HG03159 (cell line): Measurements from ENCODE around the gene EEF1G.
"Not testable (repeated sequence)": the region's sequence is repeated elsewhere in the genome, so short reads cannot be mapped to it uniquely, and the experiment has no call there.

Experiments
- ATAC-seq: cut with Tn5 transposase; IDR thresholded peaks from one replicate; pipeline ENCODE4 v1.9.1; 2021; ENCODE audit warnings: mild to moderate bottlenecking, moderate library complexity; ENCODE audit not compliant: unreplicated experiment

The EEF1G gene

GRCh38 chr11:62573592-62574362, at the start of gene EEF1G:
Gene EEF1G (minus strand): TSS chr11:62573891. CDS start chr11:62573842, 49 bp downstream.
- peak; percentile 82 for ATAC-seq

GRCh38 chr11:62622476-62623089, 48.9 kb upstream of the EEF1G start:
- ATAC-seq = no peak

- peak; percentile 80 for ATAC-seq
Measured at GRCh38 chr11:62621567-62622470, 48.1 kb upstream of the EEF1G start, which contains the start of gene B3GAT3. Gene B3GAT3 (minus strand): TSS chr11:62621986. CDS start chr11:62621947, 39 bp downstream.

DNA sequence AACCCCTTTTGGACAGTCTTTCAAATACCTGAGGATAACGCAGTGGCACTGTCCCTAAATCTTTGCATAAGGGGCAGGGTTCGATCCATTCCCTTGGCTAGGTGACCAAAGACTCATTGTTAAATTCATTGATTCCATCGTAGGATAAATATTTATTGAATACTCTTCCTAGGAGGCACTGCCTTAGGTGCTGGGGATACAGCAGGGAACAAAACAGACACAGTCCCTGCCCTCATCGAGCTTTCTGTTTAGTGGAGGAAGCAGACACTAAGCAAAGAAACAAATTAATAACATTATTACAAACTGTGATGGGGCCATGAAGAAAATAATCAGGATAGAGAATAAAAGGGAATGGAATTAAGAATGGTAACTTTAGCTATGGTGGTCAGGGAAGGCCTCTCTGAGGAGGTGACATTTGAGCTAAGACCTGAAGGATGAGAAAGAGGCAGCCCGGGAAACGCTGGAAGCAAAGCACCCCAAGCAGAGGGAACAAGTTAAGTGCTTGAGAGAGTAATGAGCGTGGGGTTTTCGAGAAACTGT, 47.4 kb upstream of the EEF1G start:
- ATAC-seq = no peak

DNA sequence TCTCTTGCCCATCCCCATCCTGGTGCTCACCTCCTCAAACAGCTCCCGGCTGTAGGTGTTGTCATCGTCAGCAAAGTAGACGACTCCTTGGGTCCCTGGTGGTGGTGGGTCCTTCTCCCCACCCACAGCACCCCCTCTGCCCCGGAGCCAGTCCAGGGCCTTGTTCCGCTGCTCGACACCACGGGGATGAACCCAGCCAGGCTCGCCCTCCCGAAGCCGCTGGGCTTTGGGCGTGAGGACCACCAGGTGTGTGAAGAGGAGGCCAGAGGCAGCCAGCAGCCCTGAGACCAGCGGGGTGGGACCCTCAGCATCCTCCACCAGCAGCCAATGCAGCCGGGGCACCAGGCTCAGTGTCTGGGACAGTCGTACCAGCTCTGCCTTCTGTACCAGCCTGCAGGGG, 43.3 kb upstream of the EEF1G start:
- ATAC-seq = not testable (repeated sequence)

- no peak for ATAC-seq
Measured at GRCh38 chr11:62615521-62615920, 41.8 kb upstream of the EEF1G start.

DNA sequence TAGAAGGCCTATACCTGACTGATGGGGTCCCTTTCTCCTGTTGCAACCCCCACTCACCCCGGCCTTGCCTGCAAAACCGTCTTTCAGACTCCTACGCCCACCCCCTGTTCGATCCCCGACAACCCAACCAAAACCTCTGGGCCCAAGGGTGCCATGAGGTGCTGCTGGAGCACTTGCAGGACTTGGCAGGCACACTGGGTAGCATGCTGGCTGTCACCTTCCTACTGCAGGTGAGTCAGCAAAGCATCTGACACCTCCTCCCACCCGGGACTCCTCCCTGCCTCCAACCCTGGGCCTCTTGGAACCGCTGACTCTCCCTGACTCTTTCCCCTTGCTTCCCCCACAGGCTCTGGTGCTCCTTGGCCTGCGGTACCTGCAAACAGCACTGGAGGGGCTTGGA, 40.6 kb upstream of the EEF1G start:
- ATAC-seq = no peak

GRCh38 chr11:62613291-62613778, 39.6 kb upstream of the EEF1G start:
- no peak for ATAC-seq

DNA sequence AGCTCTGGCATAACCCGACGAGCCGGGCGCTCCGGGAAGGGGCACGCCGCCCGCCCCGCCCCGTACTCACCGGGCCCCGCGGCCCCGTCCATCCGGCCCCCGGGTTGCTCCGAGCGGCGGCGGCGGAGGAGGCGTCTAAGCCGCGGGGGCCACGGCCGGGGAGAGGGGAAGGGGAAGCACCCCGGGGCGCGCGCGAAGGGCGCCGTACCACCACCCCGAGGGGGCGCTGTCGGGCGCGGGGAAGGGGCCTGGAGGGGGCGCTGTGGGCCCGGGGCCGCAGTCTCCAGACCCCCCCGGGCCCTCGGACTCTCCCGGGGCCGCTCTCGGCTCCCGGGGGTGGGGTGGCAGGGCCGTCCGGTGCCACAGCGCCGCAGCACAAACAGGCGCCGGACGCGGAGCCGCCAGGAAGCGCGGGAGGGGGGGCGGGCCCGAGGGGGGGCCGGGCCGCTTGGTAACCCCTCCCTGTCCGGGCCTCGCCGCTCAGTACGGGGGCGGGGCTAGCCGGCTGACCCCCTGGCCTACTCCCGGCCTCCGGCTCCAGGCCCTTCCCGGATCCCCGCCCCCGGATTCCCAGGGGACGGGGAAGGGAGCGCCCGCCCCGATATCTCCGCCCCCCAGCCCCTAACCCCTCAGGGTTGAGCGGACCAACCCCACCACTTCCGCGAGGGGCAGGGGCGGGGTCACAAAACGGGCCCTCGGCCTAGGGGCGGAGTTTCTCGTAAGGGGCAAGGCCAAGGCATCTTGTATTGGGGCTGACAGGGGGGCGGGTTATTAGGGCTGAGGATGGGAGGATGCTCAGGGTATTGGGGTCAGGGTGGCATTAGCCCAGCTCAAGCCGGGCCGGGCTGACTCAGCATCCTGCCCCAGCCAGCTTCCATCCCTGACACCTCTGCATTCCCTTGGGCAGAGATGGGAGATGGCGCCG, 38.9 kb upstream of the EEF1G start, which contains the start of the genes EML3 and ROM1:
TSS of gene EML3 (minus strand) at position 410 of the 925 bp plus-strand sequence. CDS start at position 92, 318 bp downstream.
TSS of gene ROM1 (plus strand) at position 892 of the 925 bp plus-strand sequence. CDS start at position 917, 25 bp downstream.
- ATAC-seq = peak; percentile 66

DNA sequence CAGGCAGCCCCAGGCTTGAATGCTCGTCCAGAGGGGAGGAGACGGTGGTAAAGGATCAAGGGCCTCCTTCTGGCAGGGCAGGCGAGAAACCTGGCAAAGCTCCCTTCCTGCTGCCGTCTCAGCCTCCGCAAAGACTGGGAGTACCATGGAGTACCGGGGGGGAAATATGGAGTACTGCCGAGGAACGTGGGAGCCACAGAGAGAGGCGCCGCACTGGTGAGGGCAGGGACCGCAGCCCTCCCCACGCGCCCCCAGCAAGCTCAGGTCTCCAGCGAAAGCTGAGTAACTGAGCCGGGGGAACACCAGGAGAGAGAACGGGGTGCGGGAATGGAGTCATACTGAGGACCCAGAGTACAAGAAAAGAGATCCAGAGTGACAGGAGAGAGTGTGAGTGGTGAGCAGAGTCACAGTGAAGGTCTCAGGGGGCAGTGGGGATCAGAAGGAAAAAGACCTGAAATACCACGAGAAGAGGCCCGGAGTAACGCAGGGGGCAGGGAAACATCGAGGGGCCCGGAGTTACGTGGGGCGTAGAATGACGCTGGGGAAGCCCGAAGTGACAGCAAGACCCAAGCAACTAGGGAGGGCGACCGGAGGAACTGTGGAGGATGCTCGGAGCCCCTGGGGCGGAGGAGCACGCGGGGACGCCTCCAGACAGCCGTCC, 38.1 kb upstream of the EEF1G start:
- ATAC-seq = peak; percentile 16

DNA sequence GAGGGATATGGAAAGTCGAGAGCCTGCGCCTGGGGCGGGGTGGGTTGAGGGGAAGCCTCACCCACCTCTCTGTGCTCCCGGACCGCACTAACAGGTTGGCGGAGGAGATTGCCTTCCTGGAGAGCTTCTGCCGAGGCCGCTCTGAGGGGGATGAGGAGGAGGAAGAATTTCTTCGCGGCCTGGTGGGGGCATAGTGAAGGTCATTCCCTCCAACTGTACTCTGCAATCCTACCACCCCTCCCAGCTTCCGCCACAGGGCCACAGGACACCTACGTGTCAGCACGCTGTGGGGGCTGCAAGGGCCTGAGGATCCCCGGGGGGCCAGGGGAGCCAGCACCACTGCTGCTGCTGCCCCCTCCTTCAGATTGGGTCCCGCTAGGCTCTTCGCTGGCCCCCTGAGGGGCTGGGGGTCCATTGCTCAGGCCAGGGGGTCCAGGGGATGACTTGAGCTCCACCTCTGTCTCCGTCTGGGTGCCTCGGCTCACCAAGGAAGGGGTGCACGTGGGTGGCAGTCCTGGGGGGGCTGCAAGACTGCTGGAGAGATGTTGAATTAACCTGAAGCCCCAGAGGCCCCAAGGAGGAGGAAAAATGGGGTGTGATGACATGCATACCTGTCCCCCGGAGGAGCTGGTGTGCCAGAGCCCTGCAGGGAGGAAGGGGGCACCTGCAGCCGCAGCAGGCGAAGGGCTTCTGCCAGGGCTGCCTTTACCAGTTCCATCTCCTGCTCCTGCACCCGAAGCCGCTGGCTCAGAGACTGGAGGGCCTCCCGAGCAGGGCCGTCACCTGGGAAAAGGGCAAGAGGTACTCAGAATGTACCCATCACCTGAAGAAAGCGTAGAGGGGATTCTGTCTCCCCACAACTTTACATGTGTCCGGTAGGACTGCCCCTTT, 37.4 kb upstream of the EEF1G start:
- no peak for ATAC-seq

DNA sequence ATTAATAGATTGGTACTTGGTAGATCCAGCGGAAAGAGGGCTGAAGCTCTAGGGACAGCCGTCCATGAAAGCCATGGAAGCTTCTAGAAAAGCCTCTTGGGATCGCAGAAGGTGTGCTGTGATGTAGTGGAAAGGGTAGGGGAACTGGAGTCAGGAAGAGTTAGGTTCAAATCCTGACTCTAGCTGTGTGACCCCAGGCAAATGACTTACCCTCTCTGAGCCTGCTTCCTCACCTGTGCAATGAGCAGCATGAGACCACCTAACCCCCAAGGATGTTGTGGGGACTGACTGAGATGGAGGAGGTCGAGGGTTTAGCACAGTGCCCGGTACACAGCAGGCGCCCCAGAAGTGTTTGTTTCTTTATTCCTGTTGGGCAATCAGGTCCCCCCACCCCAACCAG, 36.7 kb upstream of the EEF1G start:
- no peak for ATAC-seq

DNA sequence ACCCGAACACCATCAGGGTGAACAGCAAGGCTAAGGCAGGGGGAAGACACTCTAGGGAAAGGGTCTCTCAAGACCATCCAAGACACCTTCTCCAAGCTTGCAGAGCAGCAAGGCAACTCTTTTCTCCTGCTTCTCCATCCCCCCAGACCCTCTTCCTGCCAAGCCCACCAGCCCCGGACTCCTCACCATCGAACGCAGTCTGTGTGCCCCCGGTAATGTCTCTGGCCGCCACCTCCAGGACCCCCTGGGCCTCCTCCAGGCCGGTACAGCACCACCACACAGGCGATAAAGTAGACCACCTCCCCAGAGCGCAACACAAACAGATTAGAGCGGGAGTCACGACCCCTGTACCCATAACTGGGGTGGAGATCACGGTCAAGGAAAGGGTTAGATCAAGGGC, 35.1 kb upstream of the EEF1G start:
- ATAC-seq = no peak

DNA sequence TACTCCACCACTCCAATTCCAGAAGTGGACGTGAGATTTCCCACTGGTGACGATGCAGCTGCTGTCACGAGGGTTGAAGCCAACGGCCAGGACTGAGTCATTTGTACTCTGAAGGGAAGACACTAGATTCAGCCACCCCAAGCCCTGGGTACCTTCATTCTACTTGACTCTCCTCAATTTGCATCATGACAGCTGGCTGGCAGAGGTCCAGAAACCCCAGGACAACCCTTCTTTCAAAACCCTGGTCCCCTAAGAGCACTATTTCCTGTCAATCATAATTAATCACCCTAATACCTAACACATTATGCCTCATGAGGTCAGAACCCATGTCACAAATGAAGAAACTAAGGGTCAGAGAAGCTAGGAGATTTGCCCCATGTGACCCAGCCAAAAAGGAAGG, 34.0 kb upstream of the EEF1G start:
- ATAC-seq = no peak

DNA sequence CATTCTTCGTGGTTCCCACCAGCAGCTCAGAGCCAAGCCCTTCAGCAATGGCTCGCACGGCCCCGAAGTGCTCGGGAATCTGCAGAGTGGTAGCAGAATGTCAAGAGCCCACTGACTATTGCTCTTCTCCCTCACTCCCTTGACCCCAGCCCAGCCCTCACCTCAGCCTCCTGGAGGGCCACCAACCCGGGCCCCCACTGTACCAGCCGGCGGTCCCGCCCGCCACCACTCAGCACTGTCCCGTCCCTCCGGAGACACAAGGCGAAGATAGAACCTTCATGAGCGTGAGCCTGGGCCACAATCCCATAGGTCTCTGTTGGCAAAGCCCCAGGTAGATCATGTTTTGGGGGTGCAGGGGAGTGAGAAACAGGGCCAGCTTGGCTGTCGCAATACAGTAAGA, 32.2 kb upstream of the EEF1G start:
- ATAC-seq = no peak

DNA sequence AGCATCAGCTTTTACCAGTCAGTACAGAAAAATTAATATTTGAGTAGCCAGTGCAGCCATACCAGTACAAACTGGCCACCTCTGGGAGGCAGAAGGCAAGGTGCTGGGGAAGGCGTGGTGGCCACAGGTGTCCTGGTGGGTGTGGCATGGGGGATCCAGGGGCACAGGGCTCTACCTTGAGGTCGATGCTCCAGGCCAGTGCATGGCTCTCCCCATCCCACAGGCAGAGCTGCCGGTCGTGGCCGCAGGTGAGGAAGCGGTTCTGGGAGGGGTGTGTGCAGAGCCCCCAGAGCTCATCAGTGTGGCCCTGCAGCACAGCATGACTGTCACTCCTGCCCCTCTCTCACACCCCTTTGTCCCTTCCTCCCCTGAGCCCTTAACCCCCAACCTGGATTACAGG, 31.8 kb upstream of the EEF1G start:
- ATAC-seq = no peak

DNA sequence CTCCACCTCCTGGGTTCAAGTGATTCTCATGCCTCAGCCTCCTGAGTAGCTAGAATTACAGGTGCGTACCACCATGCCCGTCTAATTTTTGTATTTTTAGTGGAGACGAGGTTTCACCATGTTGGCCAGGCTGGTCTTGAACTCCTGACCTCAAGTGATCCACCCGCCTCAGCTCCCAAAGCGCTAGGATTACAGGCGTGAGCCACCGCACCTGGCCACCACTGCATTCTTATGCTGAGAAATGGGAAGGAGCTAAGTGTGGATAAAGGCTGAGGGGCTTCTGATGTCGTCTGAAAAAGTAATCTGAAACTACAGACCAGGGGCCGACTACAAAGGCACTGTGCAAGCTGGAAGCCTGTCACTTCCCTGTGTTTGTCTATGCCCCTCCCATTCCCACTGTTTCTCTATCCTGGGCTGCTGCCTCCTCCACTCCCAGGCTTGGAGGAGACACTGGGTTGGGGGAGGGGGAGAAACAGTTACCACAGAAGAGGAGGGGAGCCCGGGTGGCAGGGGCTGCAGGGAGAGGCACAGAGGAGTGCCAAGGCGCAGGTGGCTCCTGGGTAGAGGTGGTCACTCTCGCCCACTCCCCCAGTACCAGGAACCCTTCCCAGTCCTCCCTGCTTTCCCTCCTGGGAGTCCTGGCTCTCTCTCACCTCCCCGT, 30.9 kb upstream of the EEF1G start:
- ATAC-seq = no peak
